ENCODE results near the gene NDUFS6. TPM values are rescaled to one million over a fixed set of nuclear protein-coding genes. Genes with fewer than 3 reads are reported as not detected.
"Not testable (repeated sequence)": the region's sequence is repeated elsewhere in the genome, so short reads cannot be mapped to it uniquely, and the experiment has no call there.

Gene NDUFS6
- total RNA-seq, 6 experiments from 2014 or later, result 33.7 to 55.7 (median 46.2) TPM

- H3K36me3 Mint-ChIP-seq (ENCODE audit: low read depth), result peaks cover 75% of the 10 kb centered on the region
- H3K4me1 Mint-ChIP-seq (ENCODE audit: low read depth), result no peaks in the 10 kb centered on the region
- no peak overlapping the region for H3K27ac Mint-ChIP-seq
- no peak overlapping the region for H3K4me3 Mint-ChIP-seq
- DNase-seq, result no peak
- TF ChIP-seq, protein P1, sequence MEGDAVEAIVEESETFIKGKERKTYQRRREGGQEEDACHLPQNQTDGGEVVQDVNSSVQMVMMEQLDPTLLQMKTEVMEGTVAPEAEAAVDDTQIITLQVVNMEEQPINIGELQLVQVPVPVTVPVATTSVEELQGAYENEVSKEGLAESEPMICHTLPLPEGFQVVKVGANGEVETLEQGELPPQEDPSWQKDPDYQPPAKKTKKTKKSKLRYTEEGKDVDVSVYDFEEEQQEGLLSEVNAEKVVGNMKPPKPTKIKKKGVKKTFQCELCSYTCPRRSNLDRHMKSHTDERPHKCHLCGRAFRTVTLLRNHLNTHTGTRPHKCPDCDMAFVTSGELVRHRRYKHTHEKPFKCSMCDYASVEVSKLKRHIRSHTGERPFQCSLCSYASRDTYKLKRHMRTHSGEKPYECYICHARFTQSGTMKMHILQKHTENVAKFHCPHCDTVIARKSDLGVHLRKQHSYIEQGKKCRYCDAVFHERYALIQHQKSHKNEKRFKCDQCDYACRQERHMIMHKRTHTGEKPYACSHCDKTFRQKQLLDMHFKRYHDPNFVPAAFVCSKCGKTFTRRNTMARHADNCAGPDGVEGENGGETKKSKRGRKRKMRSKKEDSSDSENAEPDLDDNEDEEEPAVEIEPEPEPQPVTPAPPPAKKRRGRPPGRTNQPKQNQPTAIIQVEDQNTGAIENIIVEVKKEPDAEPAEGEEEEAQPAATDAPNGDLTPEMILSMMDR (IDR thresholded peaks at IDR 0.05), result no peak
- H3K9me3 Mint-ChIP-seq, result no peaks in the 10 kb centered on the region
- peaks cover 2% of the 10 kb centered on the region for H3K27me3 Mint-ChIP-seq (ENCODE audit: insufficient read depth)
These were observed 14.0 kb downstream of the NDUFS6 start for GRCh38 chr5:1815071-1815786.

DNA sequence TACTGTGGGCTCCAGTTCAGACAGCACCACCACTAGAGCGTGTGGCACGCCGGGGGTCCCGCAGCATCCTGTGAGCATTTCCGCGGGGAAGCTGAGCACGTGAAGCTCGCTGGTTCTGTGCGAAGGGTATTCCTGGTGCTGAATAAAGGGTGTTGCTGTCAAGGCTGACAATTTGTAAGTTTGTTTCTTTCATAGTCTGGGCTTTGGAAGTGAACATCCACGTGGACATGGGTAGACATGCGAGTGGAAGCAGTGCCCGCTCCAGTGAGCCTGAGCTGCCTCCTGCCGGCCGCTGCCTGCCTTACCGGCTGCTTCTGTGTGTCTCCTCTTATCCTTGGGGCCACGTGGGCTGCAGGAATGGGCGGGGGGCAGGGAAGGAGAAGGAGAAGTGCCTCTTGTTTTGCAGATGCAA is 14.7 kb downstream of the NDUFS6 start:
- DNase-seq, result no peak
- H3K27me3 Mint-ChIP-seq (ENCODE audit: insufficient read depth), result peaks cover 2% of the 10 kb centered on the region
- H3K9me3 Mint-ChIP-seq, result no peaks in the 10 kb centered on the region
- H3K4me3 Mint-ChIP-seq, result no peak overlapping the region
- H3K4me1 Mint-ChIP-seq (ENCODE audit: low read depth), result no peaks in the 10 kb centered on the region
- TF ChIP-seq, protein P1 (IDR thresholded peaks at IDR 0.05), result no peak
- peaks cover 73% of the 10 kb centered on the region for H3K36me3 Mint-ChIP-seq (ENCODE audit: low read depth)
- no peak overlapping the region for H3K27ac Mint-ChIP-seq

DNA sequence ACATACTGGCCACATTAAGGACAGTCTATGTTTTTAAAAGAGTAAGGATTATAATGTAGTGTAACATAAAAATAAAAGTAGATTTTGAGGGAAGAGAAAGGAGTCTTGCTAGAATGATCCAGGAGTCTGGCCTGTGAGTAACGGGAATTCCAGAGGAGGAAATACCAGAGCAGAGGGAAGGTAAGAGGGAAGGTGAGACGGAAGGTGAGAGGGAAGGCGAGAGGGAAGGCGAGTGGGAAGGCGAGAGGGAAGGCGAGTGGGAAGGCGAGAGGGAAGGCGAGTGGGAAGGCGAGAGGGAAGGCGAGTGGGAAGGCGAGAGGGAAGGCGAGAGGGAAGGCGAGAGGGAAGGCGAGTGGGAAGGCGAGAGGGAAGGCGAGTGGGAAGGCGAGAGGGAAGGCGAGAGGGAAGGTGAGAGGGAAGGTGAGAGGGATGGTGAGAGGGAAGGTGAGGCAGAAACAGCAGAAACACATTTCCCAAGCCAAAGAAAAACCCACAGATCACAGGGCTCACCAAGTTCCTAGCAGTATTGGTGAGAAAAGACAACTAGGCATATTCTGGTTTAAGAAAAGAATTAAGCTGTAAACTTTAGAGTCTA is 15.4 kb downstream of the NDUFS6 start:
- not testable (repeated sequence) for DNase-seq, H3K4me3 Mint-ChIP-seq, H3K9me3 Mint-ChIP-seq

GRCh38 chr5:1817261-1818043 is 16.2 kb downstream of the NDUFS6 start:
- Mint-ChIP-seq H3K27ac (no peak overlapping the region; the same call in 1 of the 2 replicates), H3K4me3 (no peak overlapping the region), H3K27me3 (ENCODE audit: insufficient read depth) (peaks cover 2% of the 10 kb centered on the region), H3K4me1 (ENCODE audit: low read depth) (no peaks in the 10 kb centered on the region), H3K36me3 (ENCODE audit: low read depth) (peaks cover 69% of the 10 kb centered on the region), H3K9me3 (no peaks in the 10 kb centered on the region)
- no peak for DNase-seq
- TF ChIP-seq, protein P1 (IDR thresholded peaks at IDR 0.05), result no peak

More for the DNA sequence above, 15.4 kb downstream of the NDUFS6 start:
- H3K27me3 Mint-ChIP-seq (ENCODE audit: insufficient read depth); H3K4me1 Mint-ChIP-seq (ENCODE audit: low read depth); H3K27ac Mint-ChIP-seq: not testable (repeated sequence)
- peaks cover 76% of the 10 kb centered on the region for H3K36me3 Mint-ChIP-seq (ENCODE audit: low read depth)

- Mint-ChIP-seq H3K27me3 (ENCODE audit: insufficient read depth) (peaks cover 2% of the 10 kb centered on the region), H3K36me3 (ENCODE audit: low read depth) (peaks cover 59% of the 10 kb centered on the region), H3K27ac (no peak overlapping the region), H3K4me3 (no peak overlapping the region), H3K9me3 (no peaks in the 10 kb centered on the region), H3K4me1 (ENCODE audit: low read depth) (no peaks in the 10 kb centered on the region)
- DNase-seq, result no peak
- TF ChIP-seq, protein P1 (IDR thresholded peaks at IDR 0.05), result no peak
These were observed 17.6 kb downstream of the NDUFS6 start for GRCh38 chr5:1818784-1819183.

Data from HFFc6 (cell line).